GM23248 (cell line): ENCODE data around the gene TYRP1. TPM values are rescaled to one million over a fixed set of nuclear protein-coding genes. Genes with fewer than 3 reads are reported as not detected.
A peak's percentile ranks its signal among the peaks of the same experiment; 100 is the strongest.

ENCODE experiments used
- DNase-seq: peaks from one replicate; pipeline ENCODE4 v3.0.0-alpha.2; 2015
- H2AFZ ChIP-seq: fragments of 200-600 bp; sonication (generic); 2 replicates; pipeline ENCODE4 v1.6.1; 2016; ENCODE audit warnings: antibody characterized with exemption
- H3F3A ChIP-seq: fragments of 200-600 bp; sonication (generic); 2 replicates; pipeline ENCODE4 v1.6.1; 2016; ENCODE audit warnings: mild to moderate bottlenecking, antibody characterized with exemption, mixed run types; ENCODE audit not compliant: insufficient read depth
- H3K27ac ChIP-seq: fragments of 200-600 bp; sonication (generic); 2 replicates; pipeline ENCODE4 v1.5.1; 2016; ENCODE audit warnings: mild to moderate bottlenecking
- H3K27me3 ChIP-seq: fragments of 200-600 bp; sonication (generic); replicated peaks from 2 replicates; pipeline ENCODE4 v1.6.1; 2016; ENCODE audit warnings: mild to moderate bottlenecking; ENCODE audit not compliant: insufficient read depth
- H3K36me3 ChIP-seq: fragments of 200-600 bp; sonication (generic); 2 replicates; pipeline ENCODE4 v1.6.1; 2016; ENCODE audit warnings: low read depth, mild to moderate bottlenecking
- H3K4me1 ChIP-seq: fragments of 200-600 bp; sonication (generic); 2 replicates; pipeline ENCODE4 v1.6.1; 2016; ENCODE audit warnings: mild to moderate bottlenecking; ENCODE audit not compliant: insufficient read depth
- H3K4me2 ChIP-seq: fragments of 200-600 bp; sonication (generic); one replicate; pipeline ENCODE4 v1.6.1; 2016; ENCODE audit warnings: mild to moderate bottlenecking; ENCODE audit not compliant: unreplicated experiment
- H3K4me3 ChIP-seq: fragments of 200-600 bp; sonication (generic); 2 replicates; pipeline ENCODE4 v1.5.1; 2016; ENCODE audit warnings: mild to moderate bottlenecking
- H3K79me2 ChIP-seq: fragments of 200-600 bp; sonication (generic); 2 replicates; pipeline ENCODE4 v1.6.1; 2016; ENCODE audit warnings: mild to moderate bottlenecking; ENCODE audit not compliant: insufficient read depth
- H3K9ac ChIP-seq: fragments of 200-600 bp; sonication (generic); 2 replicates; pipeline ENCODE4 v1.6.1; 2016; ENCODE audit warnings: mild to moderate bottlenecking
- H3K9me2 ChIP-seq: fragments of 200-600 bp; sonication (generic); 2 replicates; pipeline ENCODE4 v1.6.1; 2016; ENCODE audit warnings: mixed run types, mild to moderate bottlenecking, moderate library complexity; ENCODE audit not compliant: insufficient read depth
- H3K9me3 ChIP-seq: fragments of 200-600 bp; sonication (generic); one replicate; pipeline ENCODE4 v1.6.1; 2017; ENCODE audit warnings: low read depth
- H4K20me1 ChIP-seq: fragments of 200-600 bp; sonication (generic); 2 replicates; pipeline ENCODE4 v1.6.0; 2016; ENCODE audit not compliant: insufficient read depth
- EZH2 ChIP-seq: fragments of 200-600 bp; sonication (generic); IDR thresholded peaks from 2 replicates; pipeline ENCODE4 v1.6.1; 2018; ENCODE audit warnings: antibody characterized with exemption, mild to moderate bottlenecking; ENCODE audit not compliant: insufficient read depth, poor library complexity, severe bottlenecking
- EZH2phosphoT487 ChIP-seq: fragments of 200-600 bp; sonication (generic); IDR thresholded peaks from 2 replicates; pipeline ENCODE4 v1.6.1; 2018; ENCODE audit warnings: antibody characterized with exemption, moderate library complexity, mild to moderate bottlenecking, low read depth; ENCODE audit not compliant: insufficient read depth
- WGBS, 2 experiments: methylation state at CpG; one replicate each; pipeline ENCODE4 v1.1.6; 2015 to 2017; ENCODE audit warnings: low lambda C conversion rate in 2 of 2, low coverage in 1 of 2; ENCODE audit errors: missing lambda C conversion rate in 2 of 2; 5-methylcytosine and 5-hydroxymethylcytosine counted together
- in situ Hi-C: fragments of 300-500 bp; cut with MboI; formaldehyde crosslinking; loops from 2 replicates; pipeline ENCODE4 v1.15.0; 2020
- polyA plus RNA-seq: library from polyadenylated mRNA; unstranded; fragments of >200 nt; fragmentation: Nextera tagmentation; extraction: Ambion mirVana; gene quantifications from 2 replicates; pipeline ENCODE4 v1.2.1, GENCODE V29; 2016
- total RNA-seq: library from RNA; depleted of rRNA; stranded (reverse); fragments of >200 nt; shearing (Covaris generic); gene quantifications from 2 replicates; pipeline ENCODE4 v1.2.3, GENCODE V29; 2014

TYRP1 gene
- total and polyA plus RNA-seq, 2 experiments from 2014 or later, result not detected

DNA sequence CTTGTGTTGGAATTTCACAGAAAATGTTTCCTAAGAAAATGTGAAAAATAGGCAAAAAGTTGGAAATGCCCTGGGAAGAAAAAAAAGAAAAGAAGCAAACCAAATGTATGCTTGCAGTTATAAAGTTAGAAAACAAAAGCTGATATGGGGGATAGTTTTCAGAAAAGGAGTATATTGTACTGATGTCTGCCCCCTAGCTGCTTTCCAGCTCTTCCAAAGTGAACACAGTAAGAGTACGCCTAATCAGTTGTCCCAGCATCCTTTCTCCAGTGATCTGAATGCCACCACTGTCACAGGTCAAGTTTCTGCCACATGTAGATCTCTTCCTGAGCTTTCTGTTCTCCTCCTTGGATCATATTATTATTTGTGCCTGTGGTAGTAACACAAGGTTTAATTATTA, 5.8 kb downstream of the TYRP1 start:
- Histone ChIP-seq H3K27me3 (no peaks in the 10 kb centered on the region), H3K79me2 (no peaks in the 10 kb centered on the region), H3K27ac (no peak overlapping the region), H4K20me1 (no peaks in the 10 kb centered on the region), H3K9ac (no peak overlapping the region), H3K4me3 (no peak overlapping the region), H3K36me3 (no peaks in the 10 kb centered on the region), H3F3A (no peaks in the 10 kb centered on the region; the same call in 1 of the 2 replicates), H3K4me2 (no peak overlapping the region), H3K9me3 (no peaks in the 10 kb centered on the region), H3K4me1 (peaks cover 12% of the 10 kb centered on the region), H2AFZ (no peak overlapping the region), H3K9me2 (no peaks in the 10 kb centered on the region)
- 88 to 100% methylated on average over 1 of the region's 1 CpG for WGBS, 2 experiments
- TF ChIP-seq EZH2 (no peak), EZH2phosphoT487 (no peak)
- in situ Hi-C loops, result no loop called here
- no peak for DNase-seq

DNA sequence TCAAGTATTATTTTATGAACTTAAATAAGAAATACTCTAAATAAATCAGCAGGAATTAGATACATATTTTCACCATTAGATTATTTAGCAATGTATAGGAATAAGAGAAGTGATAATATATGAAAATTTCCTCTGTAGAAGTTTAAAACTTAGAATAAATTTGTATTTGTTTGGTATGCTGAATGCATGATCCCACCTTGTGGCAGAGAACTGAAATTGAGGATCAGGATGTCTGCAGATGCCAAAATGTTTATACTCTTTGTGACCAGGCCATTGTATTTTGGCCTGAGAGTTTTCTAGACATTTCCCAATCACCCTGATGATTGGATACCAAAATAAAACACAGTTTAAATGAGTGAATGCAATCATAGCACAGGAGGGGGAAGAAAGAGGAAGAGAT, 6.3 kb downstream of the TYRP1 start:
- H3F3A ChIP-seq, result no peaks in the 10 kb centered on the region; the same call in 1 of the 2 replicates
- no peaks in the 10 kb centered on the region for H3K27me3 ChIP-seq
- H3K4me3 ChIP-seq, result no peak overlapping the region
- H3K9ac ChIP-seq, result no peak overlapping the region
- H4K20me1 ChIP-seq, result no peaks in the 10 kb centered on the region
- no peaks in the 10 kb centered on the region for H3K9me2 ChIP-seq
- H3K36me3 ChIP-seq, result no peaks in the 10 kb centered on the region
- in situ Hi-C loops, result no loop called here
- H3K27ac ChIP-seq, result no peak overlapping the region
- H2AFZ ChIP-seq, result no peak overlapping the region
- H3K4me2 ChIP-seq, result no peak overlapping the region
- H3K79me2 ChIP-seq, result no peaks in the 10 kb centered on the region
- peak; percentile 47 for DNase-seq
- TF ChIP-seq EZH2 (no peak), EZH2phosphoT487 (no peak)
- H3K9me3 ChIP-seq, result no peaks in the 10 kb centered on the region
- peaks cover 12% of the 10 kb centered on the region for H3K4me1 ChIP-seq

DNA sequence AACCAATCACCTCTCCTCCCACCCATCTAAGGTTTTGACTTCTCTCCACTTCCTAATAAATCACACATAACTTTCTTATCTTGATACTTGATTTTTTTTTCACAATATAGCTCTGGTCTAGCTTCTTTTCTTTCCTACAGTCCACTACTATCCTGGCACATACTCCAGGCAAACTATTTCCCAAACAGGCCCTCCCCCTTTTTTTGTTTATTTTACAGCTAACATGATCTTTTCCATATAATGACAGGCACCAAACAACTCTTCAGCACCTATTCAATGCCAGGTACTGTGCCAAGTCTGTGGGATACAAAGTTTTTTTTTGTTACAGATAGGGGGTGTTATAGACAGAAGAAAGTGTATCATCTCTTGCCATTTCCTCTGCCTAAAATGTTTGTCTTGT, 7.9 kb downstream of the TYRP1 start:
- Histone ChIP-seq H3K4me1 (peaks cover 12% of the 10 kb centered on the region), H3F3A (no peaks in the 10 kb centered on the region; the same call in 1 of the 2 replicates), H3K4me2 (no peak overlapping the region), H3K27ac (no peak overlapping the region), H3K36me3 (no peaks in the 10 kb centered on the region), H3K27me3 (no peaks in the 10 kb centered on the region), H3K9me2 (no peaks in the 10 kb centered on the region), H3K79me2 (no peaks in the 10 kb centered on the region), H2AFZ (no peak overlapping the region), H3K9me3 (no peaks in the 10 kb centered on the region), H4K20me1 (no peaks in the 10 kb centered on the region), H3K4me3 (no peak overlapping the region), H3K9ac (no peak overlapping the region)
- TF ChIP-seq EZH2phosphoT487 (no peak), EZH2 (no peak)
- no peak for DNase-seq
- in situ Hi-C loops, result no loop called here

DNA sequence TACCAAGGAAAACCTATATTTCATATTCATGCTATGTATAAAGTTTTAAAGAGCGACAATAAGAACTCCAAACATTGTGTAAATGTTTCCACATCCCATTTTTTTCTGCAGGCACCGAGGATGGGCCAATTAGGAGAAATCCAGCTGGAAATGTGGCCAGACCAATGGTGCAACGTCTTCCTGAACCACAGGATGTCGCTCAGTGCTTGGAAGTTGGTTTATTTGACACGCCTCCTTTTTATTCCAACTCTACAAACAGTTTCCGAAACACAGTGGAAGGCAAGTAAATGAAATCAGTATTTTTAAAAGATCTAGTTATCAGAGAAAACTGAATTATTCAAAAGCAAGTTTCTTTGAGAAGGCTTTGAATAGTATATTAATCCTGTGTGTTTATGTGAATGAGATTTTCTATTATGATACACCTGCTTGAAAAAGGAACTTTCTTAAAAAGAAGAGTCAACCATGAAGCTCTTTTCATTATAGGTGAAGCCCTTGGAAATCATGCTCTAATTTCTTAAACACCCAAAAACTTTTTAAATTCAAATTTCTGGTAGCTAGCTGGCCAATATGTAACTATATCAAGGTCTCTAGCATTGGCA, 9.1 kb downstream of the TYRP1 start:
- in situ Hi-C loops, result no loop called here
- Histone ChIP-seq H3K4me2 (peak overlapping the region; percentile 27), H4K20me1 (no peaks in the 10 kb centered on the region), H3K9me3 (no peaks in the 10 kb centered on the region), H3K36me3 (no peaks in the 10 kb centered on the region), H3K4me3 (no peak overlapping the region), H3K9ac (no peak overlapping the region), H3K27ac (no peak overlapping the region), H3K9me2 (no peaks in the 10 kb centered on the region), H2AFZ (no peak overlapping the region), H3F3A (no peaks in the 10 kb centered on the region; the same call in 1 of the 2 replicates), H3K4me1 (peaks cover 12% of the 10 kb centered on the region), H3K27me3 (no peaks in the 10 kb centered on the region), H3K79me2 (no peaks in the 10 kb centered on the region)
- WGBS, 2 experiments, result 9 to 12% methylated on average over 6 of the region's 6 CpGs
- TF ChIP-seq EZH2, result no peak
- no peak for TF ChIP-seq EZH2phosphoT487
- DNase-seq, result peak; percentile 80

DNA sequence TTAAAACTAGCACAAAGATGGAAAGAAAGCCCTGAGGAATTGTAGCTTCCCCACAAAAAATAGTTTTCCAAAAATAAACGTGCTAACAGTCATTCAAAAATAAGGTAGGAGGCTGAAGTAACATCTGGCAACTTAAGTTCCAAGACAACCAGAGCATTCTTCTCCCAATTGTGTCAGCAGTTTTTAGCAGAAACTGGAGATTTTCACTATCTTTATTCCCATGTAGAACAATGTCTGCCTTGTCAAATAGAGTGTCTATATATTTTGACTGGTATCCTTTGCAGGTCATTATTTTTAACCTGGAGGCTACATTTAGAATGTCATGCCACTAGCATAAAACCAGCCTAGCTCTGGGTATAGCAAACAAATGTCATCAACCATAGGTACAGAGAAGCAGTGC, 10.8 kb downstream of the TYRP1 start:
- no peaks in the 10 kb centered on the region for H3K79me2 ChIP-seq
- WGBS, 2 experiments, result 38 to 40% methylated on average over 1 of the region's 1 CpG
- H2AFZ ChIP-seq, result no peak overlapping the region
- H4K20me1 ChIP-seq, result no peaks in the 10 kb centered on the region
- H3K36me3 ChIP-seq, result no peaks in the 10 kb centered on the region
- no peak overlapping the region for H3K4me3 ChIP-seq
- no peak overlapping the region for H3K4me2 ChIP-seq
- no peak overlapping the region for H3K27ac ChIP-seq
- TF ChIP-seq EZH2phosphoT487 (no peak), EZH2 (no peak)
- peaks cover 3% of the 10 kb centered on the region; the same call in 1 of the 2 replicates for H3K4me1 ChIP-seq
- H3K9ac ChIP-seq, result no peak overlapping the region
- DNase-seq, result no peak
- no peaks in the 10 kb centered on the region for H3K9me2 ChIP-seq
- in situ Hi-C loops, result no loop called here
- H3K27me3 ChIP-seq, result no peaks in the 10 kb centered on the region
- H3K9me3 ChIP-seq, result no peaks in the 10 kb centered on the region
- H3F3A ChIP-seq, result no peaks in the 10 kb centered on the region
